GM21515 (cell line): ENCODE results near the gene DGKG.
A peak's percentile ranks its signal among the peaks of the same experiment; 100 is the strongest.

Experiments used
- ATAC-seq: cut with Tn5 transposase; IDR thresholded peaks from one replicate; pipeline ENCODE4 v1.9.1; 2021; ENCODE audit not compliant: unreplicated experiment

DGKG gene

DNA sequence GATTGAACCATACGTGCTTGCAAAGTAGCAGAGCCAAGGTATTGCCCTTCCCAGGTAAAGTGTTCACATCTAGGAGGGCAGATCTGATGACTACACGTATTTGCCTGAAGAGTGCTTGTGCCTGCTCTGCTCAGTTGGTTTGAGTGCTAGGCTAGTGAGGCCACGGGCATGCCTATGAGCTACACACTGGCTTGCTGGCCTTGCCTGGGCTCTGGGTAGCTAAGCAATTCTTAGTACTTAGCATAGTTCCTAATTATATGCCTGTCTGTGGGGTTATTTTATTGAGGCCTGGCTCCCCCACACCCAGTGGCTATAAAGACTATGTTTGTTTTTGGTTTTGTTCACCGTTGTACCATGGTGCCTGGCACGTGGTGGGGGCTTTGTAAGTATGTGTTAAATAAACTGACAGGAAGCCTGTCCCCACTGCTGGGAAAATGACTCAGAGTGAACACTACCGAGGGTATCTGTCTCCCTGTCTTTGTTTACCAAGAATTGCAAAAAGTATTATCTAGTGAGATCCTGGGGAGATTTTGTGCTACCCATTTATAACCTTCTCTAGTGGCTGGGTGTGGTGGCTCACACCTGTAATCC is 181.0 kb downstream of the DGKG start:
- no peak for ATAC-seq

DNA sequence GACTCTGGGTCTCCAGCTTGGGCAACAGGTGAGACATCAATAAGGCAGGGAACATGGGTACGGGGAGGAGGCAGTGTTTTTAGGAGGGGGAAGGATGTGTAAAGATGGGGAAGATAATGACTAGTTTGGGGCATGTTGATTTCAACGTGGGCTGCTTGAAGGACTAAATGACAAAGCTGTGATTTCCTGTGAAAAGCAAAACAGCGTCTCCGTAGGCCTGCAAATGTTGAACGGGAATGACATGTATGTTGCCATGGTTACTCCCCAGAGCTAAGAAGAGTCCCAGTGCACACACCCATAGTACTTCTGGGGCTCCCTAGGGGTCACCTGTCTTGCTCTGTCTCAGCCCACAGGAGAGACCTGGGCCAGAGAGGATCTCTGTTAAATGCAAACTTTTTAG is 181.9 kb downstream of the DGKG start:
- ATAC-seq = no peak

GRCh38 chr3:186178412-186178811 is 183.6 kb downstream of the DGKG start:
- no peak for ATAC-seq

GRCh38 chr3:186176373-186176990 is 185.6 kb downstream of the DGKG start:
- ATAC-seq = no peak

GRCh38 chr3:186173224-186173815 is 188.7 kb downstream of the DGKG start:
- no peak for ATAC-seq

DNA sequence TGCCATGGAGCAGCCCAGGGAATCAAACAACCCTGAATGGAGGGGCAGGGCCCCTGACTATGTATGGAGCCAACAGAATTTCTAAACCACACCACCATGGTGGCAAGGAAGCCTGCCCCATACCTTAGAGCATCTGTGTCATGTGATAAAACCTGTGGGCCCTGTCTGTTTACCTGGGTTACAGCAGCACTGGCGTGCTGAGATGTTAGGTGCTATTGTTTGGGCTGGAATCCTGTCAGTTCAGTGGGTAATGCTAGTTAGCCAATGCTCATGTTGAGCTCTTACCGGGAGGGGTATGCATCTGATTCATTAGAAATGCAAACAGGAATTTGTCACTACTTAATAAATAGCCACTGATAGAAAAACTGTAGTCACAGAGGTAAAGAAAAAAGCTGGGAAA is 189.7 kb downstream of the DGKG start:
- no peak for ATAC-seq

DNA sequence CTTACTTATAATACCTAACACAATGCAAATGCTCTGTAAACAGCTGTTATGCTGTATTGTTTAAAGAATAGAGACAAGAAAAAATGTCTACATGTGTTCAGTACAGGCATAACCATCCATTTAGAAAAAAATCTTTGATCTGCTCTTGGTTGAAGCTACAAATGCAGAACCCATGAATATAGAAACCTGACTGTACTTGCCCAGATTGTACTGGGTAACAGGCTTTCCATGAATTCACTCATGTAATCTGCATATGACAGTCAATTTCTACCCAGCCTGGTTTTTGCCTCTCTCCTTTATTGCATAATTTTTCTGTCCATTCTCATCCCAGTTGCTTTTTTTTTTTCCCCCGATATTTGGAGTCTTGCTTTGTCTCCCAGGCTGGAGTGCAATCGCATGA is 190.5 kb downstream of the DGKG start:
- no peak for ATAC-seq

DNA sequence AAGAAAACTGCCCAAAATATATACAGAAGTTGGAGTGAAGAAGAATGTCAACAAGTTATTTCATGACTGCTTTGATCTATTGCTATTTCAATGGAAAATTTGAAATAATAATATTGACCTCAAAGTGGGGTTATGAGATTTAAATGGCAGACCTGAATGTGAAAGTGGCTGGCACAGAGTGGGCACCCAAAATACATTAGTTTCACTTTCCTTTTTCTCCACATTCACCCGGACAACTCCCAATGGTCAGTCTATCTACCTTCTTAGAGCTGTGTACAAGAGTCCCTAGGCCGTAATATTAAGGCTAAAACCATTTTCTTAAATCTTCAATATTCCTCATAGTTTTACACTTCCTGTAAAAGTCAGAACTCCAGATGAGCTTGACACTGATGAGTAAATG is 191.5 kb downstream of the DGKG start:
- no peak for ATAC-seq

- ATAC-seq = no peak
Observed at GRCh38 chr3:186169379-186169778, 192.7 kb downstream of the DGKG start.

- ATAC-seq = no peak
Observed at GRCh38 chr3:186168976-186169375, 193.1 kb downstream of the DGKG start.

- no peak for ATAC-seq
Observed at GRCh38 chr3:186167646-186168395, 194.2 kb downstream of the DGKG start.

DNA sequence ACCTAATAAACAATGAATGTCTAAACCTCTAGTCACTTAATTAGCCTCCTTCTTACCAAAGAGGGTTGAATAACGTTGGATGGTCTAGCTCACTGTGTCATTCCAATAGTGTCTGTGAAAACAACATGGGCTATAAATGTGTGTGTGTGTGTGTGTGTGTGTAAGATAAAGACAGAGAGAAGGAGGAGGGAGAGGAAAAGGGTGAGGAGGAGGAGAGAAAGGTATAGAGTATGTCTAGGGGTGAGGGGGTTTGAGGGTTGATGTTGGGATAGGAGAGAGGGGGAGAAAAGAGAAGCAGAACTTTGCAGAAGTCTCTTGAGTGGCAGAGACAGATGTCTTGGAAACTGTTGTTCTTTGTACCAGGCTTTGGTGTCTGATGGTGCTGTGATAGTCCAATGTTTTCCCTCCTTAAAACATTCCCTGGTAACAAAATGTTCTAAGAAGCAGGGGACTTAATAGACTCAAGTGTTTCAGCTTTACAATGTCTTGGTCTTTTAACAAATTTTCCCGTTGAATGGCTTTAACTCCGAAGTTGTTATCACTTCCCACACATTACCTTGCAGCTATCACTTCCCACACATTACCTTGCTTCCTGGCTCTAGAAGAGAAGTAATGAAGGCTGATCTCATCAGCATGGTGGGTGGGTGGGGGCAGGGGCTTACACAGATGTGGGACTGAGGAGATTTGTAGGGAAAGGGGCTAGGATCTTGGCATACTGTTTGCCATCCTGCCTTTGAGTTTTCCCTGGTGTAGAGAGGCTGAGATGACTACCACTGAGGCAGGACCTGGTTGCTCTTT is 195.3 kb downstream of the DGKG start:
- no peak for ATAC-seq

DNA sequence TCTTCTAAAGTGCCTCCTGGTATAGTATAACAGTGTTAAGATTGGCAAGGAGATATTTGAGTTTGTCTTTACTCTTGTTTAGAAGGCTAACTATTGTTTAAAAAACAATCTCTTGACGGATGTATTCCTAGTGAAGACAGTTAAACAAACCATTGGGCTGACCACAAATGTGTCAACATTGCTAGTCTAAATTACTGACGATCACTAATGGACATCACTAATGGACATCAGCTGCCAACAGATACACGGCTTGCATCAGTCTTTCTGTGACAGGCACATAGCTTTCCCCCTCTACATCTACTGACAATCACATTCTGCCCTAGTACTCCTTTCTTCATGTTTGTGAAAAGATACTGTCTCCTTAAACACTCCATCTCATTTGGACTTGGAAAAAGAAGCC is 196.0 kb downstream of the DGKG start:
- ATAC-seq = no peak

DNA sequence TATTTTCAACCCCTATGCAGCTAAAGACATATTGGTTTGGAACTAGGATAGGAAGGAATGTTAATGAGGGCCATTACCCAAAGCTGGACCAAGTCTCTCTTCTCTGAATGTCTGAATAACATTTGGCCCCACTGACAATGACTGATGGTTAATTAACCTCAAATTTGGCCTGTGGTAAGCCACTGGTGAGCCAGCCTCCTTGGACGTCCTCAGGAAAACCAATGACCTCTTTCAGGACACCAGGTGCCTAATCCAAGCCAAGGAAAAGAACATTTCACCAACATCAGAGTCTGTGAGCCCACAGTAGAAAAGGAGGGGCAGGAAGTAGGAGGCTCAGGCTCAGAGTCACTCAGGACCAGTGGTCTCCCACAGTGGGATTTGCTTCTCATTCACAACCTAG is 196.7 kb downstream of the DGKG start:
- ATAC-seq = no peak

GRCh38 chr3:186164696-186165095 is 197.3 kb downstream of the DGKG start:
- no peak for ATAC-seq

GRCh38 chr3:186162221-186162620 is 199.8 kb downstream of the DGKG start:
- ATAC-seq = no peak

- no peak for ATAC-seq
Observed at GRCh38 chr3:186160691-186161243, 201.3 kb downstream of the DGKG start.

DNA sequence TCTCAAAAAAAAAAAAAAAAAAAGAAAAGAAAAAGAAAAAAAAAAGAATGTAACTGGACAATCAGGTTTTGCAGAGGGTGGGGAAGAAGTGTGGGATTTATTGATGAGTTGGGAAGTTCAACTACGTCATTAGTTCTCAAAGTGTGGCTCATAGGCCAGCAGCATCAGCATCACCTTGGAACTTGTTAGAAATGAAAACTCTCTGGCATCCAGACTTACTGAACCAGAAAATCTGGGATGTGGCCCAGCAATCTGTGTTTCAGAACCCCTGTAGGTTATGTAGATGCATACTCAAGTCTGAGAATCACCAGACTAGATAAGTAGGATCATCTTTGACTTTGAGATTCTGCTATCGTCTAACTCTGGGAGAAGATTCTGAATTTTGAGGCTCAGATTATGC is 207.4 kb downstream of the DGKG start:
- no peak for ATAC-seq

GRCh38 chr3:186152889-186153292 is 209.1 kb downstream of the DGKG start:
- peak; percentile 88 for ATAC-seq

DNA sequence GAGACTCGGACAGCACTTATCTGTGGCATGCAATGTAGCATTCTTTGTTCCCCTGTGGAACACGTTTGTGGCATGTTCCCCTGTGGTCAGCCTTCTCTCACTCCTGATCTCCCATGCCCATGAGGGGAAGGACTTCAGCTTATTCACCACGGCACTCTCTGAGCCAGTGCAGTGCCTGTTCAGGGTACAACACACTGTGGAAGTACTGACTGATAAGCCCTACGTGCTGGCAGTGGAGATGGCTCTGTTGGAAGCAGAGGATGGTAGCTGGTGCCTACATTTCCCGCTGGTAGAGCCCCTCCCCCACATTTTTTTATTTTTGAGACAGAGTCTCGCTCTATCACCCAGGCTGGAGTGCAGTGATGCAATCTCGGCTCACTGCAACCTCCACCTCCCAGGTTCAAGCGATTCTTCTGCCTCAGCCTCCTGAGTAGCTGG is 209.7 kb downstream of the DGKG start:
- ATAC-seq = peak; percentile 25
